HepG2 (cell line): ENCODE results near the gene PAXX. TPM values are rescaled to one million over a fixed set of nuclear protein-coding genes. Genes with fewer than 3 reads are reported as not detected.
A peak's percentile ranks its signal among the peaks of the same experiment; 100 is the strongest.

Experiments
- FOXC1 ChIP-seq: sonication (generic); formaldehyde crosslinking; IDR thresholded peaks from 2 replicates; pipeline ENCODE4 v1.8.0; 2022; ENCODE audit warnings: mild to moderate bottlenecking, missing genetic modification reagents, borderline replicate concordance
- GLMP ChIP-seq: sonication (generic); formaldehyde crosslinking; IDR thresholded peaks from 2 replicates; pipeline ENCODE4 v1.9.0; 2021; ENCODE audit warnings: missing genetic modification reagents, mild to moderate bottlenecking, borderline replicate concordance
- HDAC2 ChIP-seq: sonication (generic); formaldehyde crosslinking; IDR thresholded peaks from 2 replicates; pipeline ENCODE4 v1.4.0; 2020; ENCODE audit warnings: missing genetic modification reagents
- HMGXB4 ChIP-seq, 2 experiments: sonication (generic) in 1 of 2; formaldehyde crosslinking in 1 of 2; IDR thresholded peaks; 2 replicates each; pipeline versions ENCODE4 v1.4.0 to v1.6.1; 2018 to 2020; ENCODE audit warnings: missing genetic modification reagents in 2 of 2, borderline replicate concordance in 1 of 2, low read depth in 1 of 2, mild to moderate bottlenecking in 1 of 2, missing biosample characterization in 1 of 2
- KDM5B ChIP-seq: sonication (generic); formaldehyde crosslinking; IDR thresholded peaks from 2 replicates; pipeline ENCODE4 v1.4.0; 2020; ENCODE audit warnings: missing genetic modification reagents, mild to moderate bottlenecking, borderline replicate concordance
- PATZ1 ChIP-seq: sonication (generic); formaldehyde crosslinking; IDR thresholded peaks from 2 replicates; pipeline ENCODE4 v1.4.0; 2020; ENCODE audit warnings: missing genetic modification reagents
- PLSCR1 ChIP-seq: sonication (generic); formaldehyde crosslinking; IDR thresholded peaks from 2 replicates; pipeline ENCODE4 v1.5.0; 2020; ENCODE audit warnings: missing genetic modification reagents, mild to moderate bottlenecking, borderline replicate concordance
- RFXANK ChIP-seq: IDR thresholded peaks from 2 replicates; pipeline ENCODE4 v1.6.1; 2016
- TGIF2 ChIP-seq: IDR thresholded peaks from 2 replicates; pipeline ENCODE4 v1.6.1; 2016; ENCODE audit warnings: control low read depth, missing compliant biosample characterization
- ZBTB4 ChIP-seq: sonication (generic); formaldehyde crosslinking; IDR thresholded peaks from 2 replicates; pipeline ENCODE4 v1.4.0; 2020; ENCODE audit warnings: missing genetic modification reagents, mild to moderate bottlenecking, borderline replicate concordance
- ZNF136 ChIP-seq: sonication (generic); formaldehyde crosslinking; IDR thresholded peaks from 2 replicates; pipeline ENCODE4 v1.8.1; 2022; ENCODE audit warnings: low read depth, mild to moderate bottlenecking, moderate library complexity, missing genetic modification reagents
- ZNF207 ChIP-seq: fragments of 450-650 bp; IDR thresholded peaks from 2 replicates; pipeline ENCODE4 v1.6.1; 2016; ENCODE audit warnings: antibody characterized with exemption, borderline replicate concordance
- ZNF30 ChIP-seq: sonication (generic); formaldehyde crosslinking; IDR thresholded peaks from 2 replicates; pipeline ENCODE4 v1.5.0; 2020; ENCODE audit warnings: mild to moderate bottlenecking, missing genetic modification reagents
- ZNF496 ChIP-seq: sonication (generic); formaldehyde crosslinking; IDR thresholded peaks from 2 replicates; pipeline ENCODE4 v1.8.1; 2023; ENCODE audit warnings: mild to moderate bottlenecking, moderate library complexity, missing genetic modification reagents; ENCODE audit not compliant: insufficient replicate concordance
- ZNF567 ChIP-seq: sonication (generic); formaldehyde crosslinking; IDR thresholded peaks from 2 replicates; pipeline ENCODE4 v1.8.1; 2023; ENCODE audit warnings: mild to moderate bottlenecking, missing genetic modification reagents, borderline replicate concordance
- ZNF839 ChIP-seq: sonication (generic); formaldehyde crosslinking; IDR thresholded peaks from 2 replicates; pipeline ENCODE4 v1.4.0; 2020; ENCODE audit warnings: missing genetic modification reagents, mild to moderate bottlenecking, borderline replicate concordance
- ZSCAN31 ChIP-seq: sonication (generic); formaldehyde crosslinking; IDR thresholded peaks from 2 replicates; pipeline ENCODE4 v1.5.0; 2020; ENCODE audit warnings: low read depth, mild to moderate bottlenecking, missing genetic modification reagents
- polyA plus RNA-seq, 8 experiments: library from polyadenylated mRNA; depleted of rRNA in 3 of 8; stranded (reverse) in 7 of 8; unstranded in 1 of 8; fragments of >200 nt; fragmentation: Illumina TruSeq in 4 of 8; extraction: Trizol in 4 of 8; gene quantifications; 2 replicates each; pipeline versions ENCODE4 v1.2.1 to v1.2.3, GENCODE V29; 2011 to 2016; ENCODE audit warnings: low read depth in 4 of 8, missing spikeins in 1 of 8, mixed read lengths in 1 of 8; ENCODE audit not compliant: insufficient read depth in 1 of 8
- total RNA-seq, 5 experiments: library from RNA; depleted of rRNA; stranded (reverse); fragments of >200 nt; fragmentation: Illumina TruSeq; extraction: Trizol; gene quantifications; 2 replicates each; pipeline ENCODE4 v1.2.3, GENCODE V29; 2016; ENCODE audit warnings: low read depth in 1 of 5

PAXX gene
- total and polyA plus RNA-seq, 2 of the 13 experiments (the other 11 are each of a cell fraction or from before 2014, with no cell fraction given) = 14.0 to 31.9 TPM

GRCh38 chr9:137034709-137035506, 42.7 kb downstream of the PAXX start (continued):
- TF ChIP-seq GLMP = no peak
- TF ChIP-seq KDM5B (CRISPR knock-in tag) = peak; percentile 53; the same call in 1 of the 2 replicates
- TF ChIP-seq ZSCAN31 (CRISPR knock-in tag) = peak; percentile 47; the same call in 1 of the 2 replicates
- TF ChIP-seq HMGXB4 (CRISPR knock-in tag; IDR thresholded peaks at IDR 0.05; ENCODE audit: borderline replicate concordance in 1 of 2, low read depth in 1 of 2) = peak; percentile 43 to 78; a peak in 1 of 4 replicates
- no peak for TF ChIP-seq ZNF207
- 0 out of 2 replicates have a peak, but pooled peaks have one; percentile 50 for TF ChIP-seq FOXC1 (CRISPR knock-in tag)
- peak; percentile 60 for TF ChIP-seq PATZ1 (CRISPR knock-in tag)
- TF ChIP-seq TGIF2 = no peak
- TF ChIP-seq PLSCR1 = no peak
- TF ChIP-seq HDAC2 (CRISPR knock-in tag) = 0 out of 2 replicates have a peak, but pooled peaks have one; percentile 11
- TF ChIP-seq ZNF567 (CRISPR knock-in tag) = 0 out of 2 replicates have a peak, but pooled peaks have one; percentile 29
- no peak for TF ChIP-seq RFXANK (CRISPR knock-in tag)
- no peak for TF ChIP-seq ZBTB4 (CRISPR knock-in tag)
- TF ChIP-seq ZNF839 (CRISPR knock-in tag) = no peak
- no peak for TF ChIP-seq ZNF30
- no peak for TF ChIP-seq ZNF136 (CRISPR knock-in tag)
- no peak for TF ChIP-seq ZNF496 (CRISPR knock-in tag)
